CD4-positive, alpha-beta T cell treated with Interleukin-17A for 4 hours (primary cell): ENCODE measurements around the gene NDUFV1.
"Not testable (repeated sequence)": the region's sequence is repeated elsewhere in the genome, so short reads cannot be mapped to it uniquely, and the experiment has no call there.

Source experiments
- DNase-seq: peaks from one replicate; pipeline ENCODE4 v3.0.0-alpha.2; 2020; ENCODE audit warnings: mixed read lengths

Gene NDUFV1

DNA sequence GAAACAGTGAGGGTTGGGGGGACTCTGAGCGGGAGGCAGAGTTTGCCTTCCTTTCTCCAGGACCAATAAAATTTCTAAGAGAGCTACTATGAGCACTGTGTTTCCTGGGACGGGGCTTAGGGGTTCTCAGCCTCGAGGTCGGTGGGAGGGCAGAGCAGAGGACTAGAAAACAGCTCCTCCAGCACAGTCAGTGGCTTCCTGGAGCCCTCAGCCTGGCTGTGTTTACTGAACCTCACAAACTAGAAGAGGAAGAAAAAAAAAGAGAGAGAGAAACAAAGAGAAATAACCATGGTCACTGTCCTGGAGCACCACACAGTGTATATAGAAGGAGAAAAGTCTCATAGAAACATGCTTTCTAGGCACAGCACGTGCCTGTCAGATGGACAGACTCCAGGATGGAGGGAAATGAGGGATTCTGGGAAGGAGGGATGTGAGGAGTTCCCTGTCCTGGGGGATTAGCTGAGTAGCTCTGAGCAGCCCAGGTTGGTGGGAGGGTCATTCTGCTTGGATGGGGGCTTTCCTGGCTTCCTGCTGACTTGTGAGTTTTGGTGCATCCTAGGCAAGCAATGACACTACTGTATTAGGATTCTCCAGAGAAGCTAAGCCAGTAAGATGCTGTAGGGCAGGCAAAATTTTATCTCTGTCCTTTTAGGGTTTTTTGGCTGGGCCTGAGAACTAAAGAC, 20.0 kb upstream of the NDUFV1 start:
- DNase-seq: no peak

GRCh38 chr11:67588136-67588503, 18.6 kb upstream of the NDUFV1 start:
- no peak for DNase-seq

- not testable (repeated sequence) for DNase-seq
These were observed 17.8 kb upstream of the NDUFV1 start for GRCh38 chr11:67588899-67589415.

DNA sequence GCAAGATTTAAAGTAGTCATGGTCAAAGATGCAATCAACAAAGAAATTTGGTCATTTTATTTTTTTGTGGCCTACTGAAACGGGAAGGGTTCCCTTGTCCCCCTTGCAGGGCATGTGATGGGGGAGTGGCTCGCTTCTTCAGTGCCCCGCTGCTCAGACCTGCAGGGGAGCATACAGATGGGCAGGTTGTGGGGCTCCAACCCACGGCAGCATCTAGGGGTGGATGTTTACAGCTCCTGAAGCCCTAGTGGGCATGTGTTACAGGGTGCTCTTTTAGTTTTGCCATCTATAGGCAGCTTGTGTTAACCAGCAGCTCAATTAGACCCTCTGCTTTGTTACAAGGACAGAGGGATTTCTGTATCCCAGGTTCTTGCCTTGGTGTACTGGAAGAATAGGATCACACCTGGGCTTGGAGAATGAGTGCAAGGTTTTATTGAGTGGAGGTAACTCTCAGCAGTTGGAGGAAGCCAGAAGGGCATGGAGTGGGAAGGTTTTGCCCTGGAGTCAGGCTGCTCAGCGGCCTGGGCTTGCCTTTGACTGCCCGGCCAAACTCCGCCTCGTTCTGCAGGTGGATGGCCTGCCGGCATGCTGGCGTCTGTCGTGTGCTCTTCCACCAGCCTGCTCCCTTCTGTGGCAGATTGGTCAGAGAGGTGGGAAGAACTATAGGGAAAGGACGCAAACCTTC, 13.7 kb upstream of the NDUFV1 start:
- no peak for DNase-seq

DNA sequence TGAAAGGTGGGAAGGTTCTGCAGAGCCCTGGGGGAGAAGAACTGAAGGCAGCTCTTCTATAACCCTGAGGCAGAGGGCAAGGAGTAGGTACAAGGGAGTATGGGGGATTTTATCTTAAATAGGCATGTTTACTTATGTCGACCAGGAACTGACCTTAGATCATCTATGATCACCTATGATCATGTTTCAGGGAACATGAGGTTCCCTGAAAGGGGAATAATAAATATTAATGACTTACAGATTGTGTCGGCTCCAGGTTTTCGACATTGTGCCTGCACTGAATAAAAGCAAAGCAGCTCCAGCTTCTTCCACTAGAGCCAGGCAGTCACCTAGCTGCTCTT, 13.2 kb upstream of the NDUFV1 start:
- DNase-seq: no peak

DNA sequence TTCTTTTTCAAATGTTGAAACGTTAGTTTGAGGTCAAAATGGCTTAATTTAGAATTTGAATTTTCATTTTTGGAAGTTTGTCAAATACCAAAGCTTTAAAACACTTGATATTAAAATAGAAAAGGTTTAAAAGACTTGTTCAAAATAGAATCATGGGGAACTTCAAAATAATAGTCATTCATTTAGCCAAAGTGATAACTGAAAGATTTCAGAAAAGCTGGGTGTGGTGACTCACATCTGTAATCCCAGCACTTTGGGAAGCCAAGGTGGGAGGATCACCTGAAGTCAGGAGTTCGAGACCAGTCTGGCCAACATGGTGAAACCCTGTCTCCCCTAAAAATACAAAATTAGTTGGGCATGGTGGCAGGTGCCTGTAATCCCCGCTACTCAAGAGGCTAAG, 12.3 kb upstream of the NDUFV1 start:
- DNase-seq: no peak

DNA sequence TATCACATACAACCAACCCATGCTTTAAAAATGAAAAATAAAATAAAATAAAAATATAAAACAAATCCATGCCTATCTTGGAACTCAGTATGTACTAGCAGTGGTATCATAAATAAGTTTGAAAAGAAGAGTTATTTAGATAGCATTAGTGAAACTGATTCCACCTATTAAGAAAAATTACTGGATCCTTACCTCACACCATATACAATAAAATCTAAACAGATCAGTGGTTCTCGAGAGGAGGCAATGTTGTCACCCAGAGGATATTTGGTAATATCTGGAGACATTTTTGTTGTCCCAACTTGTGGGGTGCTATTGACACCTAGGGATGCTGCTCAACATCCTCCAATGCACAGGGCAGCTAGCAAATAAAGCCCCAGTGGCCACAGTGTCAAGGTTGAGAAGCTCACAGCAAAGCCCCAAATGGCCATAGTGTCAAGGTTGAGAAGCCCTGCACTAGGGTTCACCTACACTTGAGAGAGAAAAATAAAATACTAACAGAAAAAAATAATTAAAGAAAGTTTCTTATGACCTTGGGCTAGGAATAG, 9.9 kb upstream of the NDUFV1 start:
- DNase-seq: no peak

GRCh38 chr11:67597458-67597857, 9.3 kb upstream of the NDUFV1 start:
- not testable (repeated sequence) for DNase-seq

DNA sequence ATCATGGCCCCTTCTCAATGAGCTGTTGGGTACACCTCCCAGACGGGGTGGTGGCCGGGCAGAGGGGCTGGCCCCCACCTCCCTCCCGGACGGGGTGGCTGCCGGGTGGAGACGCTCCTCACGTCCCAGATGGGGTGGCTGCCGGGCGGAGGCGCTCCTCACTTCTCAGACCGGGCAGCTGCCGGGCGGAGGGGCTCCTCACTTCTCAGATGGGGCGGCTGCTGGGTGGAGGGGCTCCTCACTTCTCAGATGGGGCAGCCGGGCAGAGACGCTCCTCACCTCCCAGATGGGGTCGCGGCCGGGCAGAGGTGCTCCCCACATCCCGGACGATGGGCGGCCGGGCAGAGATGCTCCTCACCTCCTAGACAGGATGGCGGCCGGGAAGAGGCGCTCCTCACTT, 8.8 kb upstream of the NDUFV1 start:
- not testable (repeated sequence) for DNase-seq

GRCh38 chr11:67599149-67599548, 7.6 kb upstream of the NDUFV1 start:
- no peak for DNase-seq

- no peak for DNase-seq
These were observed 6.3 kb upstream of the NDUFV1 start for GRCh38 chr11:67600324-67601029.

DNA sequence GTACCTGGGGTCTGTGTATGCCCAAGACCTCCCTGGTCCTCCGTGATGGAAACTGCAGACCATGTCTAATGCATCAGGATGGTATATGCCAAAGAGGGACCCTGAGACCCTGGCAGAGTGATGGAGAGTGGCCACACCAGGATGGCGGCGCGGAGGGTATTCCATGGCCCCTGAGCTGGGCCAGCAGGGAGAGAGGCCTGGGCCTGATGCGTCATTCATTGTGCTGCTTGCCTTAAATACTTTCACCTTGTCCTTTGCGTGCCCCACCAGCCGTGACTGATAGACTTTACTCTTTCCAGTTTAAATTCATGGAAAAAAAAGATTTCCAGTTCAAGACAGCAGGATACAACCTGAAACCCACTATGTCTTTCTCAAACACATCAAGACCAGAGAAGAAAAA, 5.6 kb upstream of the NDUFV1 start:
- DNase-seq: no peak

DNA sequence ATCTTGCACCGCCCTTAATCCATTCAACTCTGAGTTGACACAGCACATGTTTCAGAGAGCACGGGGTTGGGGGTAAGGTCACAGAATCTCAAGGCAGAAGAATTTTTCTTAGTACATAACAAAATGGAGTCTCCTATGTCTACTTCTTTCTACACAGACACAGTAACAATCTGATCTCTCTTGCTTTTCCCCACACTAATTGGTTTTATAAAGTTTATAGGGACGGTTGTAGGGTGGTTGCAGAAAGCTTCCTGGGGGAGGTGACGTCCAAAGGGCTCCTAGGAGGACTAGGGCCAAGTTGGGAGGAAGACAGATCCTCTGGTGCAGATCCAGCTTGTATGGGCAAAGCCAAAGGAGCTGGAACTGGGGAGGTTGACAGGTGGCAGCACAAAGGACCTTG, 2.6 kb upstream of the NDUFV1 start:
- DNase-seq: not testable (repeated sequence)

DNA sequence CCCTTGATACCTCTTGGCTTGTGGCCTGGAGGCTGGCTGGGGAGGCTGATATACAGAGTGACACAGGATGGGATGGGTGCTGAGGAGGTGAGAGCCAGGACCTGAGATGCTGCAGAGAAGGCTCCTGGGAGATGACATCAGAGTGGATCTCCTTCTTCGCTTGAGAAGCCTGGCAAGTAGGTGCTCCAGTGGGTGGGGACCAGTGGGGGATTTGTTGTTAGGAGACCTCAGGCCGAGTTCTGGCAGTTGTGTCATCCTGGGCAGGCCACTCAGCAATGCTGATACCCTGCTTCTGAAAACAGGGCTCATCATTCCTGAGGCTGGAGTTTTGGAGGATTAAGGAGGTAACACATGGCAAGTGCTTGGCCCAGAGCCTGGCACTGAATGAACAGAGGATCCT, 1.9 kb upstream of the NDUFV1 start:
- DNase-seq: no peak

DNA sequence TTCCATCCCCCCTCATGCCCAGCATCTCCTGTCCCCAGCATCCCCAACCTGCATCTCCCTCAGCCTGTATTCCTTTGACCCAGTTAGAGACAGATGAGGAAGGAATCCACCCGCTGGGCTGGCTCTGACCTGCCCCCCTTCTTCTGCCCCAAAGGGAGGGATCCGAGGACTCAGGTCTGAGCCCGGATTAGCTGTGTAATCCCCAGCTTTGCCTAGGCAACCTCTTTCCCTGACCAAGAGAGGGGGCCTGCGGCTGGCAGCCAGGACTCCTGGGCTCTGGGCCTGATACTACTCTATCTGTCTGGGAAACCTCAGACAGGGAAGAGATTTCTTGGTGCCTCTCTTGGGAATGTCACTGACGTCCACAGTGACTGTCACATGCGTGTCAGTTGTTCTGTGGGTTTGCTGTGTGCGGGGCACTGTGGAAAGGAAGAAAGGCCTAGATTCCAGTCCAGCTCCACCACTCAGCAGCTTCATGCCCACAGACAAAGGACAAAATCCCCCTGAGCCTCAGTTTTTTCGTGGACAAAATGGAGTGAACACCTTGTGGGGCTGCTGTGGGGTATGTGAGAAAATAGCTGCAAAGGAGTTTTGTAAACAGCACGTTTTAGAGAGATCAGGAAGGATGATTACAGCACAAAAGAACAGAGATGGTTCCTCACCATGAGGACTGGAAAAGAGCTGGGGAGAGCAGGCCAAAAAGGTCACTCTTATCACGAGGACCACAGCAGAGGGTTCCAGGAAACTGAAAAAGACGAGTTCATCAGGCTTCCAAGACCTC, 1.3 kb upstream of the NDUFV1 start:
- DNase-seq: no peak

GRCh38 chr11:67606093-67606491, 644 bp upstream of the NDUFV1 start:
- DNase-seq: no peak

- no peak for DNase-seq
These were observed 771 bp downstream of the NDUFV1 start for GRCh38 chr11:67607507-67607906.

- no peak for DNase-seq
These were observed 1.8 kb downstream of the NDUFV1 start for GRCh38 chr11:67608486-67608885.

- DNase-seq: no peak
These were observed 2.6 kb downstream of the NDUFV1 start for GRCh38 chr11:67609316-67609715.

- DNase-seq: no peak
These were observed 3.6 kb downstream of the NDUFV1 start for GRCh38 chr11:67610302-67610868.

GRCh38 chr11:67611165-67611564, 4.4 kb downstream of the NDUFV1 start:
- no peak for DNase-seq
